Measurements from ENCODE around the gene ATF7.

The ATF7 gene

DNA sequence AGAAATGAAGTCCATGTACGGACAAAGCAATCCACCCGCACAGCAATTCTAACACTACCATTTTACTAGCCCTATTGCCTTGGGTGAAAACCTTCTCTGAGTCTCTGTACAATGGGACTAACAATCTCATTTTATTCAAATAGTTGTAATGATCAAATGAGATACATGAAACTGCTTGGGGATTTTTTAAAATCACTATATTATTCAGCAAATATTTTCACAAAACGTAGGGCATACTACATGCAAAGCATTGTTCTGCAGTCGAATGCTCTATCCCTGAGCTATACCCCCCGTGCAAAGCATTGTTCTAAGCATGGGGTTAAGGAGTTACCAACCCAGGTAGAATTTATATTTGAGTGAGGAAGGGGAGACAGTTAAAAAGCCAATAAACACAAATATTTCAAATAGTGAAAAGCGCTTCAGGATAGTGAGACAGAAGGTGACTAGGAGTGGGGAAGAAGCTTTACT, 554 bp upstream of the ATF7 start:
- H3K27ac ChIP-seq: peak overlapping the region; percentile 93
- TF ChIP-seq, protein P1, sequence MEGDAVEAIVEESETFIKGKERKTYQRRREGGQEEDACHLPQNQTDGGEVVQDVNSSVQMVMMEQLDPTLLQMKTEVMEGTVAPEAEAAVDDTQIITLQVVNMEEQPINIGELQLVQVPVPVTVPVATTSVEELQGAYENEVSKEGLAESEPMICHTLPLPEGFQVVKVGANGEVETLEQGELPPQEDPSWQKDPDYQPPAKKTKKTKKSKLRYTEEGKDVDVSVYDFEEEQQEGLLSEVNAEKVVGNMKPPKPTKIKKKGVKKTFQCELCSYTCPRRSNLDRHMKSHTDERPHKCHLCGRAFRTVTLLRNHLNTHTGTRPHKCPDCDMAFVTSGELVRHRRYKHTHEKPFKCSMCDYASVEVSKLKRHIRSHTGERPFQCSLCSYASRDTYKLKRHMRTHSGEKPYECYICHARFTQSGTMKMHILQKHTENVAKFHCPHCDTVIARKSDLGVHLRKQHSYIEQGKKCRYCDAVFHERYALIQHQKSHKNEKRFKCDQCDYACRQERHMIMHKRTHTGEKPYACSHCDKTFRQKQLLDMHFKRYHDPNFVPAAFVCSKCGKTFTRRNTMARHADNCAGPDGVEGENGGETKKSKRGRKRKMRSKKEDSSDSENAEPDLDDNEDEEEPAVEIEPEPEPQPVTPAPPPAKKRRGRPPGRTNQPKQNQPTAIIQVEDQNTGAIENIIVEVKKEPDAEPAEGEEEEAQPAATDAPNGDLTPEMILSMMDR (conservative IDR thresholded peaks at IDR 0.05): no peak

DNA sequence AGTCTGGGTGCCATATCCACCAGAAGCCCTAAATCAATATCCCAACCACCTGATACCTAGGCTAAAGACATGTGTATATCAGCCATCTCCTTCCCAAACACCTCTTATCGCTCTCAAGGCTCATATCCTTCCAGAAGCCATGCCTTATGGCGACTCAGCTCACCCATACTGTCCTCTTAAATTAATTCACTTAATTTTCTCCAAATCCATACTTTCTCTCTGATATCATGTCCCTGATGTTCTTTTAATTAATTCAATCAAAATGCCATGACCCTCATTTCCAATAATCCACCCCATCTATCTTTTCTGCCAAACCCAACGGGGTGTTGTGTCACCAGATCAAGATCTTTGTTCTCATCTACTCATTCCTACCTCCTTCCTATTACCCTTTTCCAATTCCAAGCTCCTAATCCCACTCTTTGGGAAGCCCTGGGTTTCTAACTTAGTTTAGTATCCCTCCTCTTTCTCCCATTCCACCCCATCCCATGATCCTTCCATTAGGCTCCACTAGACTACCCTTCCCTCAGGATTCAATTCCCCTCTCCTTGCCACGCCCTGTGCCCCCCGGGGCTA, 723 bp downstream of the ATF7 start:
- peak overlapping the region; percentile 93 for H3K27ac ChIP-seq
- TF ChIP-seq, protein P1 (conservative IDR thresholded peaks at IDR 0.05): no peak

DNA sequence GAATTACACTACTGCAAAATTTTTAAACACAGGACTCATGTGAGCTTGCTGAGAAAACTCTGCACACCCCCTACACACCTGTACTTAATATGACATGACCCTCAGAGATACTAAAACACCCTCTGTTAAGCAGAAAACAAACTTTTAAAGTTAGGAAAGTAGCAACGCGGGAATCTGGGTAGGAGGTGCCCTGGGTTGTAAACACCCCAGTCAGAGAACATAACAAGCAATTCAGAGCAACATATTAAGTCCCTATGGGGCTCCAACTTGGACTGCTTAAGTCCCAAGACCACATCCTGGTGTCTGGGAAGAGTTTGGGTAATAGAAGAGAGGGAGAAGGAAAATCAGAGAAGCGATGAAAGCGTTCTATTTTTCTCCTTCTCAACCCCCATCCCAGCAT, 1.2 kb downstream of the ATF7 start:
- peak overlapping the region; percentile 93 for H3K27ac ChIP-seq

DNA sequence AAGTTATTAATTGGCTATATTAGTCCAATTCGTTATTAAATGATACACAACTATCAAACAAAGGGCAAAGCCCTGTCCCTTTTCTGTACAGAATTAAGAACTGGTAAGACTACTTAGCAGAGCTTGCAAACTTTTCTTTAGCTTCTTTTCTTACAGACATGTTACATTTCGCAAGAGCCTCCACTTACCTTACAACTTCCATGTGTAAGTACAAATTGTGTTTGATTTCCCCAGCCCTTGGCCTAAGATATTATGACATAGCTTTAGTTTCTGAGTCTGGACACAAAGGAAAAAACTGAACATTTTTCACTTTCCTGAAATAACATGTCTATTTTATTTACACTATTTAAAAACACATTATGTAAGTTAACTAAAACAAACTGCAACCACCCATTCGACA, 1.7 kb downstream of the ATF7 start:
- H3K27ac ChIP-seq: peak overlapping the region; percentile 93
- TF ChIP-seq, protein P1 (conservative IDR thresholded peaks at IDR 0.05): no peak

More for the DNA sequence above, 1.2 kb downstream of the ATF7 start:
- TF ChIP-seq, protein P1 (conservative IDR thresholded peaks at IDR 0.05): no peak

DNA sequence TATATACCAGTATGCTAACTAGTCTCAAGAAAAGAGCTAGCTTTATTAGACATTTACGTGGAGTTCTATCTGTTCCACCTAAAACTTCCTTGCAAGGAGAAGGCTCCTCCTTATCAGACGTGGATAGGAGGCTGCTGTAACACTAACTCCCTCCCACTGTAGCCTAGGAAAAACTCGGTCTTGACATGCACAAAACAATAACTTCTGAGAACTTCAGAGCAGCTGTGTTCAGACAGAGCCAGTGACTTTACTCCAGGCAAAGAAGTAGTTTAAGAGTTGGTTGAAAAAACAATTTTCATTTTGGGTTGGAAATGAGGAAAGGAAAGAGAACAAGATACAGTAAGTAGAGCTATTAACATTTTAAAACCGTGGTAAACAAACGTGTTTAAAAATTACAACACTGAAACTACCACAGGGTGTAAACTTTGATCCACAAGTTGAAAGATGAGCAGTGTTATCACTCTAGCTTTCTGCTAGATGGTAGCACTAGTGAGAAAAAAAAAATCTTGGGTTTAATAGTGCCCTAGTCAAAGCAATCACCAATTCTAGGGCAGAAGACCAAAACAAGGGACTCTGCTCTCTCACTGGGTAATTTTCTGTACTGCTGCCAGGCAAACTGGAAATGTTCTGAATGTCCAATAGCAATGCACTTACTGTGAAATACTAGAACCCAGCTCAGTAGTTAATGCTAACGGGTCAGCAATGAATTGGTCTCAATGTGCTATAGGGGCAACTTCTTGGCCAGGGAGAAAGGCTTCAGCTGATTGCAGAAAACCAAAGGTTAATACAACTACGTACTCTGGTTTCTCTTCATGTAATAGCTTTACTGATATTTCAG, 2.4 kb downstream of the ATF7 start:
- H3K27ac ChIP-seq: peak overlapping the region; percentile 93
- TF ChIP-seq, protein P1 (conservative IDR thresholded peaks at IDR 0.05): no peak

DNA sequence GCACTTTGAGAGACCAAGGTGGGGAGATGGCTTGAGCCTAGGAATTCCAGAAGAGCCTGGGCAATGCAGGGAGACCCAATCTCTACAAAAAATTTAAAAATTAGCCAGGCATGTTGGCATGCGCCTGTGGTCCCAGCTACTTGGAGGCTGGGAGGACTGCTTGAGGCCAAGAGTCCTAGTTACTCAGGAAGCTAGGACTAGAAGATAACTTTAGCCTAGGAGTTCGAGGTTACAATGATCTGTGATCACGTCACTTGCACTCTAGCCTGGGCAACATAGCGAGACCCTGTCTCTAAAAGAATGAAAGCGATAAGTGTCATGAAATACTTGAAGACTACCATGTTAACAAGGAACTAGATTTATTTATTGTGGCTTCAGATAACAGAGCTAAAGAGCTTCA, 3.5 kb downstream of the ATF7 start:
- TF ChIP-seq, protein P1 (conservative IDR thresholded peaks at IDR 0.05): no peak
- peak overlapping the region; percentile 93 for H3K27ac ChIP-seq

DNA sequence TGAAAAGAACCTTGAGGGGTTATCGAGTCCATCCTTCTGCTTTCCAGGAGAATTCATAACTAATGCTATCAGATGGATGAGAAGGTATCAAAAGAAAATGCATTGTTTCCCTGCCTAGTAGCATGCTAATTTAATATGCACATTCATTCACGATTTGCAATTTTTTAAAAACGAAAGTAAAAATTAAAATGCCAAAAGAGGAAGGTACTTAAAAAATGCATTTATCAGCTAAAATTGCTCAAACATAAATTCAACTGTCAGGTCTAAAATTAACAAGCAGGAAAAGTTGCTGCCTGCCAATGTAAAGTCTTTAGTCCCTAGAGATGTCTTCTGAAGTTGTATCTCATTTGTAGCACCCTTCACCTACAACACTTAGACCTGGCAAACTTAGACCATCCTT, 7.9 kb downstream of the ATF7 start:
- H3K27ac ChIP-seq: no peak overlapping the region
- TF ChIP-seq, protein P1 (conservative IDR thresholded peaks at IDR 0.05): no peak
